Measurements from ENCODE around the gene PKDREJ.
A peak's percentile ranks its signal among the peaks of the same experiment; 100 is the strongest.
"Not testable (repeated sequence)": the region's sequence is repeated elsewhere in the genome, so short reads cannot be mapped to it uniquely, and the experiment has no call there.

PKDREJ gene

DNA sequence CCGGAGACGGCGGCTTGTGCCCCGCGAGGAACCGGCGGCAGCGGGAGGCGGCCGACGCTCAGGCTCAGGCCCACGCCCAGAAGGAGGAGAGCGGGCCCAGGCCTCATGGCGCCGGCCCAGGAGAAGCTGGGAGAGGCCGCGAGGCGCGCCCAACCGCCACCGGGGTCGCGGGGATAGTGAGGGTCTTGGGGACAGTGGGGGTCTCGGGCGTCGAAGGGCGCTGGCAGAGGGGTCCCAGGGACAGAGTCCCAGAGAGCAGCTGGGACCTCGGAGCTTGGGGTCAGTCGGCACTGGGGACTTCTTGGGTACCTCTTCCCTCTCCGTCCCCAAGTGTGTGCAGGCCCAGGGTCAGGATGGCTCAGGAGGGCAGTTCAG, at the start of gene PKDREJ:
TSS of gene PKDREJ (minus strand) at position 128 of the 375 bp plus-strand sequence. CDS start at position 107, 21 bp downstream.
- Histone ChIP-seq H4K20me1 (no peaks in the 10 kb centered on the region), H3K9me3 (replicated peaks in 1 of 11) (peaks cover 56 to 88% (median 81%) of the 10 kb centered on the region in 11 experiments), H3K4me2 (no peak within 1 kb of the TSS), H3K4me1 (peaks cover 8 to 23% (median 10%) of the 10 kb centered on the region in 10 experiments), H3K27me3 (peaks cover 4 to 17% (median 9%) of the 10 kb centered on the region in 11 experiments; a peak in 14 of 22 replicates), H3K4me3 (no peak within 1 kb of the TSS; a peak in 2 of 20 replicates), H3K27ac (no peak within 1 kb of the TSS), H3K36me3 (peaks cover 0 to 8% (median 0%) of the 10 kb centered on the region in 11 experiments; a peak in 3 of 22 replicates), H3K9ac (no peak within 1 kb of the TSS)
- no peak for TF ChIP-seq Cebpa-rat (IDR thresholded peaks at IDR 0.05)

GRCh38 chr22:46312848-46313247, 49.7 kb upstream of the PKDREJ start:
- not testable (repeated sequence) for H3K4me3 ChIP-seq
- H3K36me3 ChIP-seq, result peaks cover 4 to 100% (median 96%) of the 10 kb centered on the region in 11 experiments; a peak in 21 of 22 replicates

GRCh38 chr22:46312056-46312455, 48.9 kb upstream of the PKDREJ start:
- Histone ChIP-seq H3K4me2 (no peak overlapping the region), H3K9ac (no peak overlapping the region), H3K9me3 (replicated peaks in 1 of 11) (no peaks in the 10 kb centered on the region), H3K4me1 (peaks cover 0 to 6% (median 0%) of the 10 kb centered on the region in 10 experiments; a peak in 1 of 20 replicates), H3K36me3 (peaks cover 0 to 100% (median 96%) of the 10 kb centered on the region in 11 experiments; a peak in 21 of 22 replicates), H3K4me3 (no peak overlapping the region), H3K27ac (no peak overlapping the region), H4K20me1 (peaks cover 0 to 80% (median 50%) of the 10 kb centered on the region in 11 experiments; a peak in 15 of 22 replicates), H3K27me3 (no peaks in the 10 kb centered on the region)
- TF ChIP-seq Cebpa-rat (IDR thresholded peaks at IDR 0.05), result no peak

More at GRCh38 chr22:46312848-46313247, 49.7 kb upstream of the PKDREJ start:
- not testable (repeated sequence) for H3K4me1 ChIP-seq; H3K27ac ChIP-seq; H3K4me2 ChIP-seq; H3K9me3 ChIP-seq (replicated peaks in 1 of 11); H3K27me3 ChIP-seq; H3K9ac ChIP-seq
- H4K20me1 ChIP-seq, result peaks cover 0 to 79% (median 48%) of the 10 kb centered on the region in 11 experiments; a peak in 15 of 22 replicates

- Histone ChIP-seq H4K20me1 (peaks cover 0 to 90% (median 54%) of the 10 kb centered on the region in 11 experiments; a peak in 16 of 22 replicates), H3K4me2 (no peak overlapping the region), H3K4me1 (peaks cover 0 to 6% (median 0%) of the 10 kb centered on the region in 10 experiments; a peak in 1 of 20 replicates), H3K9me3 (replicated peaks in 1 of 11) (no peaks in the 10 kb centered on the region), H3K4me3 (no peak overlapping the region), H3K9ac (no peak overlapping the region), H3K27ac (no peak overlapping the region), H3K36me3 (peaks cover 0 to 99% (median 90%) of the 10 kb centered on the region in 11 experiments; a peak in 21 of 22 replicates), H3K27me3 (no peaks in the 10 kb centered on the region)
- TF ChIP-seq Cebpa-rat (IDR thresholded peaks at IDR 0.05), result no peak
These were observed 46.5 kb upstream of the PKDREJ start for GRCh38 chr22:46309526-46310085.

- Histone ChIP-seq H3K36me3 (peaks cover 0 to 99% (median 91%) of the 10 kb centered on the region in 11 experiments; a peak in 21 of 22 replicates), H3K27ac (no peak overlapping the region)
- TF ChIP-seq Cebpa-rat (IDR thresholded peaks at IDR 0.05), result no peak
These were observed 45.3 kb upstream of the PKDREJ start for GRCh38 chr22:46308283-46308988.

GRCh38 chr22:46303347-46303965, 40.3 kb upstream of the PKDREJ start:
- H3K9me3 ChIP-seq (replicated peaks in 1 of 11), result no peaks in the 10 kb centered on the region
- peaks cover 0 to 29% (median 11%) of the 10 kb centered on the region in 10 experiments; a peak in 16 of 20 replicates for H3K4me1 ChIP-seq
- no peaks in the 10 kb centered on the region for H3K27me3 ChIP-seq
- H3K4me3 ChIP-seq, result no peak overlapping the region
- H3K4me2 ChIP-seq, result no peak overlapping the region
- TF ChIP-seq Cebpa-rat (IDR thresholded peaks at IDR 0.05), result no peak
- peaks cover 0 to 91% (median 43%) of the 10 kb centered on the region in 11 experiments; a peak in 16 of 22 replicates for H4K20me1 ChIP-seq
- no peak overlapping the region for H3K27ac ChIP-seq
- peaks cover 0 to 99% (median 87%) of the 10 kb centered on the region in 11 experiments; a peak in 19 of 22 replicates for H3K36me3 ChIP-seq
- no peak overlapping the region for H3K9ac ChIP-seq

More at GRCh38 chr22:46308283-46308988, 45.3 kb upstream of the PKDREJ start:
- H3K9ac ChIP-seq, result peak overlapping the region in 2 of 11 experiments; percentile 2 to 18; a peak in 1 of 22 replicates
- H3K27me3 ChIP-seq, result no peaks in the 10 kb centered on the region
- peaks cover 0 to 12% (median 0%) of the 10 kb centered on the region in 10 experiments; a peak in 1 of 20 replicates for H3K4me1 ChIP-seq
- peaks cover 0 to 91% (median 55%) of the 10 kb centered on the region in 11 experiments; a peak in 16 of 22 replicates for H4K20me1 ChIP-seq
- no peak overlapping the region for H3K4me3 ChIP-seq
- H3K9me3 ChIP-seq (replicated peaks in 1 of 11), result no peaks in the 10 kb centered on the region
- no peak overlapping the region for H3K4me2 ChIP-seq

DNA sequence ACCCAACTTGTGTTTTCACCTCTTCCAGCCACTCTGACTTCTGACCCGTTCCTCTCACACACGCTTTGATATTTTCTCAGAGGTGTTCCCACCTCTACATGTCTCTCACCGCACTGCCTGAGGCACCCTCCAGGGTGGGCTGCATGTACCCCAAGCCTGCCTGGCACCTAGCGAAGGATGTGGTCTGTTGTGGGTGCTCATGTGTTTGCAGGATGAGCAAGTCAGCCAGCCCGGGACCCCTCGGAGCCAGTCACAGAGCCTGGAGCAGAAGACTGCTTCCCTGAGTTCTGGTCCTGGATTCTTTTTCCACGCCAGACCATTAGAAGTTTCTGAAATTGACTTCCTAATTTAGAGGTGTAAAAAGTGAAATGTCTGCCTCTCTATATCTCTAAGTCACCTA, 37.3 kb upstream of the PKDREJ start:
- Histone ChIP-seq H3K9me3 (replicated peaks in 1 of 11) (no peaks in the 10 kb centered on the region), H4K20me1 (peaks cover 0 to 65% (median 22%) of the 10 kb centered on the region in 11 experiments; a peak in 12 of 22 replicates)

DNA sequence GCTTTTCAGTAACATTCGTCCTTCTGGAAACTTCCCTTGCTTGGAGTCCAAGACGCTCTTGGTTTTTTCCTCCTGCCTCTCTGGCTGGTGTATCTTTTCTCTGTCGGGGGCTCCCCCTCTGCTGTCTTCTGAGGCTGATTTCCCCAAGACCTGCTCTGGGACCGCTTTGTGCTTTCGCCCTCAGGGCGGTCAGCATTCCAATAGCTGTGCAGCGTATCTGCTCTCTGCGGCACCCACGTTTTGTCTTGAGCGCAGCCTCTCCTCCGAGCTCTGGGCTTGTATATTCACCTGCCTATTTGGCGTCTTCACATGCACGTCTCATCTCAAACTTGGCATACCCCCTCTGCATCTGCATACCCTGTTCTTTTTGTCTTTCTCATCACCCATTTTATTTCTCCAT, 36.0 kb upstream of the PKDREJ start:
- Histone ChIP-seq H3K4me3 (0 out of 20 replicates have a peak overlapping the region, but pooled peaks of 1 of the 10 experiments have one; percentile 3), H3K27ac (no peak overlapping the region), H3K4me1 (peaks cover 33 to 63% (median 48%) of the 10 kb centered on the region in 10 experiments), H3K4me2 (peak overlapping the region in 9 of 11 experiments; percentile 83 to 99 (median 97); a peak in 14 of 22 replicates), H3K27me3 (no peaks in the 10 kb centered on the region), H3K36me3 (peaks cover 0 to 61% (median 51%) of the 10 kb centered on the region in 11 experiments; a peak in 17 of 22 replicates), H4K20me1 (peaks cover 0 to 53% (median 17%) of the 10 kb centered on the region in 11 experiments; a peak in 11 of 22 replicates), H3K9me3 (replicated peaks in 1 of 11) (no peaks in the 10 kb centered on the region), H3K9ac (peak overlapping the region in 7 of 11 experiments; percentile 13 to 44 (median 26); a peak in 6 of 22 replicates)
- TF ChIP-seq Cebpa-rat (IDR thresholded peaks at IDR 0.05), result no peak

More for the DNA sequence above, 37.3 kb upstream of the PKDREJ start:
- peaks cover 20 to 50% (median 34%) of the 10 kb centered on the region in 10 experiments for H3K4me1 ChIP-seq
- no peak for TF ChIP-seq Cebpa-rat (IDR thresholded peaks at IDR 0.05)
- H3K9ac ChIP-seq, result peak overlapping the region in 2 of 11 experiments; percentile 4 to 35; a peak in 1 of 22 replicates
- no peak overlapping the region for H3K4me3 ChIP-seq
- no peak overlapping the region for H3K27ac ChIP-seq
- H3K36me3 ChIP-seq, result peaks cover 0 to 75% (median 65%) of the 10 kb centered on the region in 11 experiments; a peak in 17 of 22 replicates
- no peak overlapping the region for H3K4me2 ChIP-seq
- H3K27me3 ChIP-seq, result no peaks in the 10 kb centered on the region

Measured in BLaER1 treated with 17β-estradiol and CSF1 and Interleukin-3, amounts not matched to agents 10 nM and 100 nM (cell line).